HEK293 (cell line): ENCODE data around the gene FAM216A.

Source experiments
- CTCF ChIA-PET: fragments of 350-600 bp; formaldehyde crosslinking; extraction: SDS; loops from one replicate; lab custom pipeline; 2021; ENCODE audit warnings: antibody characterized with exemption; lab: Yijun Ruan, JAX
- POLR2A ChIA-PET: fragments of 300-600 bp; formaldehyde crosslinking; extraction: SDS; loops from one replicate; lab custom pipeline; 2020; ENCODE audit warnings: antibody characterized with exemption, inconsistent platforms; lab: Yijun Ruan, JAX
- H3K27ac ChIP-seq: fragments of 200-500 bp; sonication (Bioruptor generic); 2 replicates; pipeline ENCODE4 v1.5.1; 2014; ENCODE audit warnings: low read depth, low read length, control low read depth, inconsistent platforms; ENCODE audit errors: extremely low read depth
- H3K36me3 ChIP-seq, 2 experiments: fragments of 200-500 bp in 1 of 2; sonication (Bioruptor generic) in 1 of 2; 1 replicate in 1 of 2; 2 replicates in 1 of 2; pipeline ENCODE4 v1.5.1; 2014 to 2017; ENCODE audit warnings: inconsistent platforms in 2 of 2, low read length in 2 of 2; ENCODE audit not compliant: control insufficient read depth in 2 of 2, insufficient read depth in 1 of 2
- H3K4me1 ChIP-seq: fragments of 200-500 bp; sonication (Bioruptor generic); 2 replicates; pipeline ENCODE4 v1.5.1; 2014; ENCODE audit warnings: mild to moderate bottlenecking, low read length, inconsistent platforms; ENCODE audit not compliant: control insufficient read depth, insufficient read depth
- H3K4me3 ChIP-seq: 2 replicates; pipeline ENCODE4 v1.5.1; 2011; ENCODE audit warnings: low read depth, mild to moderate bottlenecking, control low read depth, low read length, moderate library complexity
- H3K9me3 ChIP-seq: fragments of 200-500 bp; sonication (Bioruptor generic); 2 replicates; pipeline ENCODE4 v1.5.1; 2014; ENCODE audit warnings: low read depth, low read length, inconsistent platforms; ENCODE audit not compliant: control insufficient read depth, insufficient read depth
- ATF2 ChIP-seq: fragments of 450-650 bp; formaldehyde crosslinking; IDR thresholded peaks from 2 replicates; pipeline ENCODE4 v1.5.1; 2016; ENCODE audit warnings: missing biosample characterization, missing genetic modification characterization, low read depth
- BCL6B ChIP-seq: fragments of 450-650 bp; formaldehyde crosslinking; IDR thresholded peaks from 2 replicates; pipeline ENCODE4 v1.5.1; 2017; ENCODE audit warnings: missing biosample characterization, missing genetic modification characterization
- CTCF ChIP-seq: fragments of 450-650 bp; formaldehyde crosslinking; IDR thresholded peaks from 2 replicates; pipeline ENCODE4 v1.5.1; 2016; ENCODE audit warnings: missing biosample characterization, missing genetic modification characterization
- EGR2 ChIP-seq: fragments of 450-650 bp; formaldehyde crosslinking; IDR thresholded peaks from 2 replicates; pipeline ENCODE4 v1.5.1; 2016; ENCODE audit warnings: low read depth, missing biosample characterization, missing genetic modification characterization
- FEZF1 ChIP-seq: fragments of 450-650 bp; formaldehyde crosslinking; IDR thresholded peaks from 2 replicates; pipeline ENCODE4 v1.5.1; 2016; ENCODE audit warnings: missing biosample characterization, missing genetic modification characterization
- GFI1B ChIP-seq: fragments of 450-650 bp; formaldehyde crosslinking; IDR thresholded peaks from 2 replicates; pipeline ENCODE4 v1.5.1; 2016; ENCODE audit warnings: missing biosample characterization, missing genetic modification characterization
- HIC1 ChIP-seq: fragments of 450-650 bp; formaldehyde crosslinking; IDR thresholded peaks from 2 replicates; pipeline ENCODE4 v1.5.1; 2016; ENCODE audit warnings: missing biosample characterization, missing genetic modification characterization
- HOXA7 ChIP-seq: sonication (generic); formaldehyde crosslinking; IDR thresholded peaks from 2 replicates; pipeline ENCODE4 v1.8.1; 2022; ENCODE audit warnings: missing genetic modification reagents, borderline replicate concordance
- IKZF3 ChIP-seq: fragments of 450-650 bp; IDR thresholded peaks from 2 replicates; pipeline ENCODE4 v1.5.0; 2018; ENCODE audit warnings: missing biosample characterization, mild to moderate bottlenecking, missing genetic modification characterization, moderate library complexity
- MEIS1 ChIP-seq: sonication (generic); formaldehyde crosslinking; IDR thresholded peaks from 2 replicates; pipeline ENCODE4 v1.8.1; 2022; ENCODE audit warnings: missing genetic modification reagents, mild to moderate bottlenecking, borderline replicate concordance
- PRDM10 ChIP-seq: fragments of 450-650 bp; formaldehyde crosslinking; IDR thresholded peaks from 2 replicates; pipeline ENCODE4 v1.5.1; 2016; ENCODE audit warnings: missing biosample characterization, missing genetic modification characterization
- PRDM6 ChIP-seq: fragments of 450-650 bp; formaldehyde crosslinking; IDR thresholded peaks from 2 replicates; pipeline ENCODE4 v1.5.1; 2017; ENCODE audit warnings: missing biosample characterization, missing genetic modification characterization
- SP2 ChIP-seq: fragments of 450-650 bp; formaldehyde crosslinking; IDR thresholded peaks from 2 replicates; pipeline ENCODE4 v1.5.1; 2016; ENCODE audit warnings: missing biosample characterization, missing genetic modification characterization
- ZBTB8A ChIP-seq: fragments of 450-650 bp; formaldehyde crosslinking; IDR thresholded peaks from 2 replicates; pipeline ENCODE4 v1.5.1; 2016; ENCODE audit warnings: missing biosample characterization, missing genetic modification characterization
- ZEB2 ChIP-seq: fragments of 450-650 bp; formaldehyde crosslinking; IDR thresholded peaks from 2 replicates; pipeline ENCODE4 v1.5.1; 2016; ENCODE audit warnings: missing biosample characterization, missing genetic modification characterization
- ZFHX2 ChIP-seq: fragments of 450-650 bp; formaldehyde crosslinking; conservative IDR thresholded peaks from 2 replicates; pipeline ENCODE4 v1.5.1; 2016; ENCODE audit warnings: missing biosample characterization, missing genetic modification characterization
- ZNF10 ChIP-seq: fragments of 450-650 bp; formaldehyde crosslinking; IDR thresholded peaks from 2 replicates; pipeline ENCODE4 v1.5.1; 2017; ENCODE audit warnings: missing biosample characterization, missing genetic modification characterization
- ZNF138 ChIP-seq: fragments of 450-650 bp; formaldehyde crosslinking; IDR thresholded peaks from 2 replicates; pipeline ENCODE4 v1.5.1; 2016; ENCODE audit warnings: missing biosample characterization, missing genetic modification characterization, borderline replicate concordance
- ZNF146 ChIP-seq: fragments of 450-650 bp; formaldehyde crosslinking; IDR thresholded peaks from 2 replicates; pipeline ENCODE4 v1.5.1; 2016; ENCODE audit warnings: missing biosample characterization, missing genetic modification characterization
- ZNF184 ChIP-seq: fragments of 450-650 bp; IDR thresholded peaks from 2 replicates; pipeline ENCODE4 v1.5.1; 2018; ENCODE audit warnings: missing biosample characterization, mild to moderate bottlenecking, missing genetic modification characterization
- ZNF274 ChIP-seq, 2 experiments: fragments of 200-500 bp in 1 of 2; fragments of 450-650 bp in 1 of 2; sonication (Bioruptor generic) in 1 of 2; formaldehyde crosslinking in 1 of 2; IDR thresholded peaks; 2 replicates each; pipeline versions ENCODE4 v1.5.1 to v1.6.1; 2014 to 2016; ENCODE audit warnings: borderline replicate concordance in 1 of 2, inconsistent platforms in 1 of 2, low read length in 1 of 2, missing biosample characterization in 1 of 2, missing genetic modification characterization in 1 of 2
- ZNF341 ChIP-seq: fragments of 450-650 bp; formaldehyde crosslinking; IDR thresholded peaks from 2 replicates; pipeline ENCODE4; 2016; ENCODE audit warnings: low read depth, missing biosample characterization, missing genetic modification characterization
- ZNF521 ChIP-seq: fragments of 450-650 bp; formaldehyde crosslinking; IDR thresholded peaks from 2 replicates; pipeline ENCODE4 v1.5.1; 2017; ENCODE audit warnings: missing biosample characterization, mild to moderate bottlenecking, missing genetic modification characterization
- ZNF544 ChIP-seq: fragments of 450-650 bp; formaldehyde crosslinking; IDR thresholded peaks from 2 replicates; pipeline ENCODE4 v1.5.0; 2017; ENCODE audit warnings: missing biosample characterization, missing genetic modification characterization
- ZNF660 ChIP-seq: fragments of 450-650 bp; IDR thresholded peaks from 2 replicates; pipeline ENCODE4 v1.5.1; 2018; ENCODE audit warnings: missing biosample characterization, mild to moderate bottlenecking, missing genetic modification characterization
- ZNF792 ChIP-seq: fragments of 450-650 bp; formaldehyde crosslinking; IDR thresholded peaks from 2 replicates; pipeline ENCODE4 v1.5.1; 2016; ENCODE audit warnings: missing biosample characterization, missing genetic modification characterization

Gene FAM216A

GRCh38 chr12:110501399-110501751, 32.7 kb downstream of the FAM216A start:
- CTCF ChIA-PET = interaction anchor here (0.9 to 1.2 kb wide), 2 partner anchors 91 to 110 kb away, joined by 4 to 5 read pairs; no protein-coding TSS in a partner anchor
- Histone ChIP-seq H3K9me3 (no peaks in the 10 kb centered on the region), H3K27ac (peak overlapping the region; percentile 89), H3K4me1 (peaks cover 9% of the 10 kb centered on the region), H3K4me3 (peak overlapping the region; percentile 90), H3K36me3 (peaks cover 8 to 10% of the 10 kb centered on the region in 2 experiments)
- POLR2A ChIA-PET = interaction anchor here (1.7 to 3.3 kb wide), 2 partner anchors 32 to 51 kb away, joined by 7 to 44 read pairs; partner anchors contain the start of genes ARPC3, FAM216A and GPN3
- TF ChIP-seq ZNF521 (tag by site-specific recombination) (no peak), SP2 (tag by site-specific recombination) (peak; percentile 69), ZFHX2 (no peak), ZNF544 (tag by site-specific recombination) (no peak), ATF2 (no peak), ZNF138 (tag by site-specific recombination) (no peak), EGR2 (tag by site-specific recombination) (no peak), PRDM10 (tag by site-specific recombination) (peak; percentile 82), ZNF274 (IDR thresholded peaks at IDR 0.05; ENCODE audit: low read length) (no peak), ZNF274 (tag by site-specific recombination; IDR thresholded peaks at IDR 0.05; ENCODE audit: borderline replicate concordance) (no peak), ZNF792 (no peak), PRDM6 (tag by site-specific recombination) (peak; percentile 45; the same call in 1 of the 2 replicates), GFI1B (tag by site-specific recombination) (no peak), BCL6B (tag by site-specific recombination) (peak; percentile 28; the same call in 1 of the 2 replicates), CTCF (tag by site-specific recombination) (peak; percentile 53; the same call in 1 of the 2 replicates), IKZF3 (tag by site-specific recombination) (peak; percentile 89; the same call in 1 of the 2 replicates), FEZF1 (tag by site-specific recombination) (peak; percentile 5; the same call in 1 of the 2 replicates), ZNF146 (tag by site-specific recombination) (no peak), ZBTB8A (no peak), ZEB2 (tag by site-specific recombination) (peak; percentile 53; the same call in 1 of the 2 replicates), ZNF660 (tag by site-specific recombination) (0 out of 2 replicates have a peak, but pooled peaks have one; percentile 27), ZNF184 (tag by site-specific recombination) (no peak), HOXA7 (no peak), HIC1 (no peak), ZNF10 (no peak), MEIS1 (CRISPR knock-in tag) (no peak), ZNF341 (peak; percentile 60; the same call in 1 of the 2 replicates)
